Neural progenitor cell (in vitro differentiated cells): ENCODE results near the gene GRIK2. TPM values are rescaled to one million over a fixed set of nuclear protein-coding genes. Genes with fewer than 3 reads are reported as not detected.
A peak's percentile ranks its signal among the peaks of the same experiment; 100 is the strongest.

Experiments used
- DNase-seq: peaks from one replicate; pipeline ENCODE4 v3.0.0-alpha.2; 2016; ENCODE audit warnings: low spot score
- H2AFZ ChIP-seq: fragments of 200-600 bp; sonication (generic); replicated peaks from 2 replicates; pipeline ENCODE4 v1.6.1; 2016; ENCODE audit warnings: antibody characterized with exemption
- H3F3A ChIP-seq: fragments of 200-600 bp; sonication (generic); 2 replicates; pipeline ENCODE4 v1.6.1; 2016; ENCODE audit warnings: antibody characterized with exemption, low read depth
- H3K27ac ChIP-seq: fragments of 200-600 bp; sonication (generic); 2 replicates; pipeline ENCODE4 v1.5.1; 2016; ENCODE audit warnings: mild to moderate bottlenecking
- H3K27me3 ChIP-seq: fragments of 200-600 bp; sonication (generic); 2 replicates; pipeline ENCODE4 v1.6.1; 2016; ENCODE audit warnings: mild to moderate bottlenecking, moderate library complexity
- H3K36me3 ChIP-seq: fragments of 200-600 bp; sonication (generic); 2 replicates; pipeline ENCODE4 v1.5.1; 2016
- H3K4me1 ChIP-seq: fragments of 200-600 bp; sonication (generic); 2 replicates; pipeline ENCODE4 v1.6.1; 2016; ENCODE audit warnings: mixed run types
- H3K4me2 ChIP-seq: fragments of 200-600 bp; sonication (generic); 2 replicates; pipeline ENCODE4 v1.6.1; 2016
- H3K4me3 ChIP-seq: fragments of 200-600 bp; sonication (generic); 2 replicates; pipeline ENCODE4 v1.5.1; 2016
- H3K79me2 ChIP-seq: fragments of 200-600 bp; sonication (generic); 2 replicates; pipeline ENCODE4 v1.6.1; 2016; ENCODE audit warnings: low read depth
- H3K9ac ChIP-seq: fragments of 200-600 bp; sonication (generic); 2 replicates; pipeline ENCODE4 v1.6.1; 2016
- H3K9me3 ChIP-seq: fragments of 200-600 bp; sonication (generic); 2 replicates; pipeline ENCODE4 v1.5.1; 2016; ENCODE audit warnings: low read depth
- H4K20me1 ChIP-seq: fragments of 200-600 bp; sonication (generic); 2 replicates; pipeline ENCODE4 v1.6.1; 2016; ENCODE audit warnings: low read depth
- H3K27ac Mint-ChIP-seq: 3 replicates; pipeline ENCODE4 v1.8.0; 2021; ENCODE audit warnings: mixed read lengths
- H3K27me3 Mint-ChIP-seq: 2 replicates; pipeline ENCODE4 v1.8.0; 2022; ENCODE audit warnings: low read depth, mild to moderate bottlenecking, inconsistent platforms, moderate library complexity, mixed read lengths; ENCODE audit not compliant: insufficient read depth
- H3K36me3 Mint-ChIP-seq: 3 replicates; pipeline ENCODE4 v1.8.0; 2021; ENCODE audit warnings: mixed read lengths
- H3K4me1 Mint-ChIP-seq: 3 replicates; pipeline ENCODE4 v1.8.0; 2021; ENCODE audit warnings: mixed read lengths
- H3K4me3 Mint-ChIP-seq: 3 replicates; pipeline ENCODE4 v1.8.0; 2021; ENCODE audit warnings: mild to moderate bottlenecking, moderate library complexity, mixed read lengths
- H3K9me3 Mint-ChIP-seq: 3 replicates; pipeline ENCODE4 v1.8.0; 2020; ENCODE audit warnings: mixed read lengths
- EZH2 ChIP-seq: fragments of 200-600 bp; sonication (generic); IDR thresholded peaks from 2 replicates; pipeline ENCODE4 v1.6.1; 2017; ENCODE audit warnings: antibody characterized with exemption, mild to moderate bottlenecking, moderate library complexity
- EZH2phosphoT487 ChIP-seq: fragments of 200-600 bp; sonication (generic); IDR thresholded peaks from 2 replicates; pipeline ENCODE4 v1.6.1; 2017; ENCODE audit warnings: antibody characterized with exemption
- total RNA-seq: library from RNA; depleted of rRNA; stranded (reverse); fragments of >200 nt; gene quantifications from 2 replicates; pipeline ENCODE4 v1.2.3, GENCODE V29; 2015; ENCODE audit warnings: low replicate concordance
- TF ChIP-seq, protein P1 (sequence below): fragments of 200-600 bp; sonication (generic); IDR thresholded peaks from 2 replicates; pipeline ENCODE4 v1.5.1; 2017; ENCODE audit warnings: antibody characterized with exemption, mild to moderate bottlenecking

Gene GRIK2
- total RNA-seq, 1 donor from 2014 or later, result 0.88 TPM

GRCh38 chr6:101740631-101741030 lies 347.1 kb downstream of the GRIK2 start:
- no peak for TF ChIP-seq EZH2phosphoT487
- TF ChIP-seq, protein P1, sequence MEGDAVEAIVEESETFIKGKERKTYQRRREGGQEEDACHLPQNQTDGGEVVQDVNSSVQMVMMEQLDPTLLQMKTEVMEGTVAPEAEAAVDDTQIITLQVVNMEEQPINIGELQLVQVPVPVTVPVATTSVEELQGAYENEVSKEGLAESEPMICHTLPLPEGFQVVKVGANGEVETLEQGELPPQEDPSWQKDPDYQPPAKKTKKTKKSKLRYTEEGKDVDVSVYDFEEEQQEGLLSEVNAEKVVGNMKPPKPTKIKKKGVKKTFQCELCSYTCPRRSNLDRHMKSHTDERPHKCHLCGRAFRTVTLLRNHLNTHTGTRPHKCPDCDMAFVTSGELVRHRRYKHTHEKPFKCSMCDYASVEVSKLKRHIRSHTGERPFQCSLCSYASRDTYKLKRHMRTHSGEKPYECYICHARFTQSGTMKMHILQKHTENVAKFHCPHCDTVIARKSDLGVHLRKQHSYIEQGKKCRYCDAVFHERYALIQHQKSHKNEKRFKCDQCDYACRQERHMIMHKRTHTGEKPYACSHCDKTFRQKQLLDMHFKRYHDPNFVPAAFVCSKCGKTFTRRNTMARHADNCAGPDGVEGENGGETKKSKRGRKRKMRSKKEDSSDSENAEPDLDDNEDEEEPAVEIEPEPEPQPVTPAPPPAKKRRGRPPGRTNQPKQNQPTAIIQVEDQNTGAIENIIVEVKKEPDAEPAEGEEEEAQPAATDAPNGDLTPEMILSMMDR, result no peak
- TF ChIP-seq EZH2, result no peak
- Mint-ChIP-seq H3K9me3 (peaks cover 10% of the 10 kb centered on the region), H3K36me3 (peaks cover 4% of the 10 kb centered on the region), H3K4me3 (no peak overlapping the region), H3K27ac (peak overlapping the region; percentile 76), H3K27me3 (peaks cover 2% of the 10 kb centered on the region), H3K4me1 (peaks cover 12% of the 10 kb centered on the region)
- DNase-seq, result no peak
- Histone ChIP-seq H2AFZ (peak overlapping the region; percentile 67), H3K4me3 (no peak overlapping the region), H3K79me2 (no peaks in the 10 kb centered on the region), H3K9me3 (peaks cover 6% of the 10 kb centered on the region), H3K4me2 (no peak overlapping the region), H4K20me1 (no peaks in the 10 kb centered on the region), H3K4me1 (peaks cover 18% of the 10 kb centered on the region), H3F3A (no peaks in the 10 kb centered on the region), H3K36me3 (no peaks in the 10 kb centered on the region), H3K9ac (no peak overlapping the region), H3K27ac (no peak overlapping the region), H3K27me3 (no peaks in the 10 kb centered on the region)

GRCh38 chr6:101741474-101742171 lies 348.1 kb downstream of the GRIK2 start:
- no peak overlapping the region for H3K9ac ChIP-seq
- no peaks in the 10 kb centered on the region for H3K79me2 ChIP-seq
- Mint-ChIP-seq H3K36me3 (peaks cover 4% of the 10 kb centered on the region), H3K27me3 (peaks cover 2% of the 10 kb centered on the region), H3K4me1 (peaks cover 12% of the 10 kb centered on the region), H3K27ac (no peak overlapping the region), H3K9me3 (peaks cover 8% of the 10 kb centered on the region), H3K4me3 (no peak overlapping the region)
- no peak overlapping the region for H3K4me2 ChIP-seq
- no peaks in the 10 kb centered on the region for H3F3A ChIP-seq
- no peak overlapping the region for H3K4me3 ChIP-seq
- H3K9me3 ChIP-seq, result peaks cover 6% of the 10 kb centered on the region
- no peaks in the 10 kb centered on the region for H4K20me1 ChIP-seq
- H3K27me3 ChIP-seq, result no peaks in the 10 kb centered on the region
- TF ChIP-seq EZH2 (no peak), EZH2phosphoT487 (no peak)
- TF ChIP-seq, protein P1, result no peak
- H3K27ac ChIP-seq, result no peak overlapping the region
- no peaks in the 10 kb centered on the region for H3K36me3 ChIP-seq
- H3K4me1 ChIP-seq, result peaks cover 18% of the 10 kb centered on the region
- no peak for DNase-seq
- no peak overlapping the region for H2AFZ ChIP-seq

GRCh38 chr6:101747160-101747559 lies 353.7 kb downstream of the GRIK2 start:
- H4K20me1 ChIP-seq, result no peaks in the 10 kb centered on the region
- H3K9me3 Mint-ChIP-seq, result no peaks in the 10 kb centered on the region
- H3K79me2 ChIP-seq, result no peaks in the 10 kb centered on the region
- no peak for DNase-seq
- no peaks in the 10 kb centered on the region for H3F3A ChIP-seq
- H3K36me3 Mint-ChIP-seq, result no peaks in the 10 kb centered on the region
- H3K27ac Mint-ChIP-seq, result no peak overlapping the region
- H3K4me1 ChIP-seq, result peaks cover 3% of the 10 kb centered on the region
- no peaks in the 10 kb centered on the region for H3K27me3 Mint-ChIP-seq
- TF ChIP-seq EZH2, result no peak
- TF ChIP-seq EZH2phosphoT487, result no peak
- TF ChIP-seq, protein P1, result no peak
- H2AFZ ChIP-seq, result no peak overlapping the region
- H3K36me3 ChIP-seq, result no peaks in the 10 kb centered on the region
- no peaks in the 10 kb centered on the region for H3K4me1 Mint-ChIP-seq
- no peak overlapping the region for H3K4me3 Mint-ChIP-seq
- H3K4me3 ChIP-seq, result no peak overlapping the region
- no peaks in the 10 kb centered on the region for H3K9me3 ChIP-seq
- H3K27me3 ChIP-seq, result no peaks in the 10 kb centered on the region
- H3K27ac ChIP-seq, result no peak overlapping the region
- no peak overlapping the region for H3K9ac ChIP-seq
- no peak overlapping the region for H3K4me2 ChIP-seq
